Measurements from ENCODE around the gene SCN2A. TPM values are rescaled to one million over a fixed set of nuclear protein-coding genes. Genes with fewer than 3 reads are reported as not detected.

Gene SCN2A
- total and polyA plus RNA-seq, 8 donors = 0.25 to 0.66 (median 0.54) TPM

- TF ChIP-seq, protein P1, sequence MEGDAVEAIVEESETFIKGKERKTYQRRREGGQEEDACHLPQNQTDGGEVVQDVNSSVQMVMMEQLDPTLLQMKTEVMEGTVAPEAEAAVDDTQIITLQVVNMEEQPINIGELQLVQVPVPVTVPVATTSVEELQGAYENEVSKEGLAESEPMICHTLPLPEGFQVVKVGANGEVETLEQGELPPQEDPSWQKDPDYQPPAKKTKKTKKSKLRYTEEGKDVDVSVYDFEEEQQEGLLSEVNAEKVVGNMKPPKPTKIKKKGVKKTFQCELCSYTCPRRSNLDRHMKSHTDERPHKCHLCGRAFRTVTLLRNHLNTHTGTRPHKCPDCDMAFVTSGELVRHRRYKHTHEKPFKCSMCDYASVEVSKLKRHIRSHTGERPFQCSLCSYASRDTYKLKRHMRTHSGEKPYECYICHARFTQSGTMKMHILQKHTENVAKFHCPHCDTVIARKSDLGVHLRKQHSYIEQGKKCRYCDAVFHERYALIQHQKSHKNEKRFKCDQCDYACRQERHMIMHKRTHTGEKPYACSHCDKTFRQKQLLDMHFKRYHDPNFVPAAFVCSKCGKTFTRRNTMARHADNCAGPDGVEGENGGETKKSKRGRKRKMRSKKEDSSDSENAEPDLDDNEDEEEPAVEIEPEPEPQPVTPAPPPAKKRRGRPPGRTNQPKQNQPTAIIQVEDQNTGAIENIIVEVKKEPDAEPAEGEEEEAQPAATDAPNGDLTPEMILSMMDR (IDR thresholded peaks at IDR 0.05) = no peak
- Histone ChIP-seq H3K27me3 (no peaks in the 10 kb centered on the region), H3K4me1 (no peaks in the 10 kb centered on the region), H3K9me3 (no peaks in the 10 kb centered on the region), H3K27ac (no peak overlapping the region), H3K4me3 (no peak overlapping the region), H3K36me3 (no peaks in the 10 kb centered on the region)
- peak; percentile 88 for ATAC-seq
- intact Hi-C loops (cut with DNase I) = no loop called here
- peak in 2 of 4 donors; percentile 32 to 35 for DNase-seq
Measured at GRCh38 chr2:165371356-165371755, 132.1 kb downstream of the SCN2A start.

- H3K36me3 ChIP-seq = no peaks in the 10 kb centered on the region
- TF ChIP-seq, protein P1 (IDR thresholded peaks at IDR 0.05) = no peak
- DNase-seq (no peak), ATAC-seq (no peak)
- H3K9me3 ChIP-seq = no peaks in the 10 kb centered on the region
- H3K27ac ChIP-seq = no peak overlapping the region
- H3K4me3 ChIP-seq = no peak overlapping the region
- H3K4me1 ChIP-seq = no peaks in the 10 kb centered on the region
- intact Hi-C loops (cut with DNase I) = no loop called here
- H3K27me3 ChIP-seq = no peaks in the 10 kb centered on the region
Measured at GRCh38 chr2:165373278-165374010, 134.2 kb downstream of the SCN2A start.

GRCh38 chr2:165376571-165376975, 137.4 kb downstream of the SCN2A start:
- Histone ChIP-seq H3K4me1 (no peaks in the 10 kb centered on the region), H3K4me3 (no peak overlapping the region), H3K27me3 (no peaks in the 10 kb centered on the region), H3K27ac (no peak overlapping the region), H3K36me3 (no peaks in the 10 kb centered on the region), H3K9me3 (no peaks in the 10 kb centered on the region)
- TF ChIP-seq, protein P1 (IDR thresholded peaks at IDR 0.05) = no peak
- ATAC-seq = peak; percentile 84
- no peak for DNase-seq
- intact Hi-C loops (cut with DNase I) = no loop called here

DNA sequence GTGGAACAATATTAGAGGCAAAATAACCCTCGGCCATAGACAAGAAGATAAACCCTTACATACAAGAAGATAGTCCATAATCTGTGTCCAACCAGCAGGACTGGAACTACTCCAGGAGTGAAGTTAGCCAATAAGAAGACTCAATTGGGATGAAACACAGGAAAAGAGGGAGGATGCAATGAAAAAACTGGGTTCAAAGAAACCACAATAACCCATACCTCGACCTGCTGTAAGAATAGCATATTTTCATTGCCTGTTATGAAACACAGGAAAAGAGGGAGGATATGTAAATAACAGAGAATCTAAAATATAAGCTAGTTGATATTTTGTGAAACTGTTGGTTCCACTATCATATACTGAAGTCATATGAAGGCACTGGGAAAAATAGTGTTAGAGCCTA, 143.1 kb downstream of the SCN2A start:
- H3K27ac ChIP-seq = no peak overlapping the region
- ATAC-seq (no peak), DNase-seq (no peak)
- no peak overlapping the region for H3K4me3 ChIP-seq
- H3K36me3 ChIP-seq = no peaks in the 10 kb centered on the region
- no peaks in the 10 kb centered on the region for H3K9me3 ChIP-seq
- no peaks in the 10 kb centered on the region for H3K4me1 ChIP-seq
- intact Hi-C loops (cut with DNase I) = no loop called here
- no peaks in the 10 kb centered on the region for H3K27me3 ChIP-seq
- TF ChIP-seq, protein P1 (IDR thresholded peaks at IDR 0.05) = no peak

GRCh38 chr2:165390875-165391274, 151.7 kb downstream of the SCN2A start:
- Histone ChIP-seq H3K36me3 (no peaks in the 10 kb centered on the region), H3K4me1 (no peaks in the 10 kb centered on the region), H3K27me3 (no peaks in the 10 kb centered on the region), H3K4me3 (no peak overlapping the region), H3K27ac (no peak overlapping the region), H3K9me3 (no peaks in the 10 kb centered on the region)
- ATAC-seq = no peak
- intact Hi-C loops (cut with DNase I) = no loop called here
- no peak for DNase-seq
- TF ChIP-seq, protein P1 (IDR thresholded peaks at IDR 0.05) = no peak

All from left lung (tissue), 10 donors.